NCI-H2196 treated with DMSO at 0.1 percent for 48 hours (cell line): Measurements from ENCODE around the gene TSTD2.

Experiments used
- DNase-seq: peaks from one replicate; lab custom pipeline; 2025; ENCODE audit not compliant: unreplicated experiment; lab: John Stamatoyannopoulos, UW

Gene TSTD2

DNA sequence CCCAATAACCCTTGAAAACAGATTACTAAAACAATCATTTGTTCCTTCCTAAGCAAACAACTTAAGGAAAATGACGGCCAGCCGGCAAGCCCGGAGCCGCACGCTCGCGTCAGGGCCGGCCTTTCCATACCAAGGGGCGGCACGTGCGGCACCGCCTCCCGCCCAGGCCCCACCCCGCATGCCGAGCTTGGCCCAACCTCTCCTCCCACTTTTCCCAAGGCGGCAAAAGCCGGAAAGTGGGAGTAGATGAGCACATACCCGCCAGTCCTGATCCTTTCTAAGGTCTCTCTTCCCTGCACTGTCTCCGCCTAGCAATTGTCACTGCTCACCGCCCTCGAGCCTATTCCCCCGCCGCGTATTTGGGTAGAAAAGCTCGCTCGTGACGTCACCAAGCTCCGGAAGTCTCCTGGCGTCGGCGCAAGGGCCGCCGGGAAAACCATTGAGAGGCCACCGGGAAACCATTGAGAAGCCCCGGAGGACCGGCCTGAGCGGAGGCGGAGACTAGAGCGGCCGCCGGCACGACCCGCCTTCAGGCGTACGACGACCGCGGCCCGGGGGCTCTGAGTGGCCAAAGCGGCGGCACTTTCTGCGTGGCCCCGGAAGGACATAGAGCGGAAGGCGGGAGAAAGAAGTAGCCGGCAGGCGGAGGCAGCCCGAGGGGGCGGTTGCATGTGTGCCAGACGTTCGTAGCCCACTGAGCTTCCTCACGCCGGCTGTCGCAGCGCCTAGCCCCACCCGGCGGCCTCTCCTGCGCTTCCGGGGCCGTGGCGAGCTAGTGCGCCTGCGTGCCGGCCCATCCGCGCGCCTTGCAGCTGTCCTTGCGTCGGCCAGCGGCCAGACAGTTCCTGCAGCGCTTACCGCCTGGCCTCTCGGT lies at the start of gene TSTD2, which contains the start of gene NCBP1:
TSS of gene TSTD2 (minus strand) at position 384 of the 874 bp plus-strand sequence. CDS start 5,806 bp downstream, outside the sequence.
TSS of gene NCBP1 (plus strand) at position 837 of the 874 bp plus-strand sequence. CDS start 61 bp downstream, outside the sequence.
- DNase-seq, result peak; percentile 97

GRCh38 chr9:97682242-97682641 lies 49.1 kb upstream of the TSTD2 start:
- DNase-seq, result no peak

DNA sequence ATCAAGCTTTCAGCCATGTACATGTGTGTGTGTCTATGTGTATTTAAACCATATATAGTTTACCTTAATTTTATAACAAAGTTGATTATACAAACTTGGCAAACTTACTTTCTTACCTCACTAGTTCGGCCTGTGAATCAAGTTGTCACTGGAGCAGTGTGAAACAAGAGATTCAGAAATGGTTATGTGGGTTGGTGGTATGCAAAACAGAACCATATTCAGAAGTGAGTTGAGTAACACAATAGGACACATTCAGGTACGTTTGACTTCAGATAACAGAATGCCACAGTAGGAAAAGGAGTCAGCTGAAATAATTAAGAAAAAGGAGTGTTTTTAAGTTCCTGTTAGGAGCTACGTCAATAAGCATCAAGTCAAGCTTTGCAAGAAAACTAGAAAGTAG lies 42.5 kb upstream of the TSTD2 start:
- DNase-seq, result no peak

DNA sequence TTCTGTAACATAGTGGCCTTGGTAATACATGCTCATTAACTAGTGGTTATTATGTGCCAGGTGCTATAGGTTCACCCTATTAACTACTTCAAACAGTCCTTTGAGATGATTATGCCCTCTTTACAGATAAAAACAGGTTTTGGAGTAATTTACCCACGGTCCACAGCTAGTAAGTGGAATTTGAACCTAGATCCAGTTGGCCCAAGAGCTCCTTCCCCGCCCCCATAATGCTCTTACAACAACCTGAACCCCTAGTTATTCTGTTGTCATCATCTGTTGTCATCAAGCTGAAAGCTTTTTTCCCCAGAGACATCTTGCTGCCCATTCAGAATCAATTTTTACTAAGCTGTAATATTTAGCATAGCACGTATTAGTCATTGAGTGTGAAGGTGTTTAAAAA lies 40.8 kb upstream of the TSTD2 start:
- DNase-seq, result no peak

DNA sequence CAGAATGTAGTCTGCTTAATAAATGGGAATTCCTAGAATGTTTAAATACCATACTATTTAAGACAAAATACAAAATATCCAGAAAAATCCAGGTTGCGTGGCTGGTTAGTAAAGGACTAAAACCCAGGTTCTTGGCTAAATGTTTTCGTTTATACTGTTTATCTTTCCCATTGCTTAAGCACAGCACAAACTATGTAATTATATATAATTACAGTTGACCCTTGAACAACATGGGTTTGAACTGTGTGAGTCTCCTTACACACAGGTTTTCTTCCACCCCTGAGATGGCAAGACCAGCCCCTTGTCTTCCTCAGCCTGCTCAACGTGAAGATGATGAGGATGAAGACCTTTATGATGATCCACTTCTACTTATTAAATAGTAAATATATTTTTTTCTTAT lies 39.2 kb upstream of the TSTD2 start:
- DNase-seq, result no peak

DNA sequence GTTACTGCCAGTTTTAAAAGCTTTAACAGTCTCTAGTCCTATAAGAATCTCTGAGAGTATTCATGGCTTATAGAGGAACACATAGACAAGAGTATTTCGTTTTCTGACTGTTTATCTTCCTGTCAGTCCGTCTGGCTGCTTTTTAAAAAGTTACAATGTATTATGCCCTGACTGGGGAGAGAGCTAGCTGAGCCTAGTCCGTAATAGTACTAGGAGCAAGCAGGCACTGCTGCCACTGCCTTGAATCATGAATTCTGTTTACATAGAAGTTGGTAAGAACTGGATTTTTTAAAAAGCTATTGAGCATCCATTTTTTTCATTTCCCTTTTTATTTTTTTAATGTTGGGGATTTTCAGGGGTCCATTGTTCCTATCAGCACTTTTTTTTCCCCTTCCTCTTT lies 37.4 kb upstream of the TSTD2 start:
- no peak for DNase-seq

GRCh38 chr9:97668485-97668884 lies 35.3 kb upstream of the TSTD2 start:
- no peak for DNase-seq

- no peak for DNase-seq
These were observed 33.9 kb upstream of the TSTD2 start for GRCh38 chr9:97666907-97667686.

- DNase-seq, result no peak
These were observed 32.6 kb upstream of the TSTD2 start for GRCh38 chr9:97665742-97666141.

GRCh38 chr9:97660847-97661246 lies 27.7 kb upstream of the TSTD2 start:
- DNase-seq, result no peak

- no peak for DNase-seq
These were observed 27.2 kb upstream of the TSTD2 start for GRCh38 chr9:97660340-97660739.

DNA sequence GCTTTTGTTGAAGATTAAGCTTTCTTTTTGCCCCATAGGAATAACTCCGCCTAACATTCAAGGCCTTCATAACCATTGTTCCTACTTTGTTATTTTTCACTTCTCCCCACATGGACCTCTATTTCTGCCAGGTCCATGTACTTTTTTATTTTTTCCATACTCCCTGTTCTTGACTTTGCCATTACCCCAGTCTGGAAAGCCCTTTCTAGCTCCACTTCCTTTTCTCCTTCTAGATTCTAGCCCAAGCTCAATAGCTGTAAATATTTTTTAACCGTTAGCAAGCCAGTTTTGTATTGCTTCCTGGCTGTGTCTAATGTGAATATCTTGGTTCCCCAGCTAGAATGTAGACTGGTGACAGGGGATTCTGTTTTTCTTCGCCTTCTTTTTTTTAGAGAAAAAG lies 26.6 kb upstream of the TSTD2 start:
- DNase-seq, result no peak

DNA sequence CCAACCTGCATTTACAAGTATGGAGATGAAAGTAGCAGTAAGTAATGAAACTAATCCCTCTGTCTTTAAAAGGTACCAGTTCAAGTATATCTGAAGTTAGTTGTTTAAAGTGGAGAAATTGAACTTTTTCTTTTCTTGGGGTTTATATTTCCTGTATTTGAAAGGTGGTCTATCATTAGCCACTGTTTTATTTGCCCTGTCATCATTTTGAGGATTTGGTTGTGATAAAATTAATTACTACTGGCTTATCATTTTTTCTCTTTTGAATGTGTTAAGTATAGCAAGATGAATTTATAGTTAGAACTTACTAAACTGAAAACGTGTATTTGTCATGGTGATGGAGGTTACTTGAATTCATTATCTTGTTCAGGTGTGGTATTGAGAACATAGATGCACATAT lies 25.5 kb upstream of the TSTD2 start:
- DNase-seq, result no peak

DNA sequence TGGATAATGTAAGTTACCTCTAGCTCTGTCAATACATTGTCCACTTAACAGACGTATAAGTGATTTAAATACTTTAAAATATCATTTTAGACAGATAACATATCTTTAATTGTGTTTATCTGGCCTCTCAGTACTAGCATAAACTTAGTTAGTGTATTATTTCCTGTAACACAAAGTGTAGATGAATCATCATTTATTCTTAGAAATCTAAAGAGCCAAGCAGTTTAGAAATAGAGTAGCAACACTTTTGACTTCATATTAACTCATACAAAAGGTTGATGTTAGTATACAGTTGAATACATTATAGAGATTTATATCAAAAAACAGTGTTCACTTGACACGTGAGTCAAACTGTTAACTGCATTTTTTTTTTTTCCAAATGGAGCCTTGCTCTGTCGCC lies 18.5 kb upstream of the TSTD2 start:
- no peak for DNase-seq

DNA sequence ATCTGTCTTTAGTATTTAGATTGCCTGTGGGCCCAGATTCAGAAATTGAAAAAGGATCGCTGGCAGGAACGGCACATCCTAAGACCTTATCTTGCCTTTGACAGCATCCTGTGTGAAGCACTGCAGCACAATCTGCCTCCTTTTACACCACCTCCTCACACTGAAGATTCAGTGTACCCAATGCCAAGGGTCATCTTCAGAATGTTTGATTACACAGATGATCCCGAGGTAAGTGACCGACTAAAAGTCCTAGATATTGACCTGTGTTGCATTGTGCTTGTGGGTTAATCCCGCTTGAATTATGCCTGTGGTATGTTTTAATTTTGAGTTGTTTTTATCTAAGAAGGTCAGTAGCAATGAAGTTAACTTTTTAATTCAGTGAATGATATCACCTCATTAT lies 14.8 kb upstream of the TSTD2 start:
- no peak for DNase-seq

DNA sequence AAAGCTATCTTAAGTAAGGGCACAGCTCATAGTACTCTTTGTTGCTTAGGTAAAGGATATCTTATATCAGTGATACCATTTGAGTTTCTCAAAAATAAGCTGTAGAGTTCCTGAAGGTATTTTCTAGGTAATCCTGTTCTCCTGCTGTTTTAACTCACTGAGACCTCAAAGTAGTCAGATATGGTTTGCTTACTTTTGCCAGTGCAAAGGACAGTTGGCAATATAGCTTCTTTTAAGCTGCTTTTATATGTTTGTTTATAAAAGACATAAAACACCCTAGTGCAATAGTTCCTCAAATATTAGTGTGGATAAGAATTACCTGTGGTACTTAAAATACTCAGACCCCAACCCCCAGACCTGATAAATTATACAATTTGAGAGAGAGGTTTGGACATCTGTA lies 12.6 kb upstream of the TSTD2 start:
- no peak for DNase-seq

DNA sequence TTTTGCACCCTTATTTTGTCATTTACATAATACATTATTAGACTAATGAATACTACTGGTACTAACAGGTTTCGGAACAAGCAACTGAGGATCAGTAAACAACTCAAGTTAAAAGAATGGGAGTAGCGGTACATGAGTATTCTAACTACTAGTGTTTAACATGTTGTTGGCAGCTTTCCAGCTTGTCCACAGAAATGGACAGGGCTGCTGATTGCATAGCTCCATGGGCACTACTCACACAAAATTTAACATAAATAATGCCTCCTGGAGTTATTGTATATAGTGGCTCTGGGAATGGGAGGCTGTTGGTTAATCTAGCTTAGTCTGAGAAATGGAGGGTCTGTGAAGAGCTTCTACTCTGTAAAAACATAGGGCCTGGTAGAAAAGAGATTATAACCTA lies 7.2 kb upstream of the TSTD2 start:
- no peak for DNase-seq

DNA sequence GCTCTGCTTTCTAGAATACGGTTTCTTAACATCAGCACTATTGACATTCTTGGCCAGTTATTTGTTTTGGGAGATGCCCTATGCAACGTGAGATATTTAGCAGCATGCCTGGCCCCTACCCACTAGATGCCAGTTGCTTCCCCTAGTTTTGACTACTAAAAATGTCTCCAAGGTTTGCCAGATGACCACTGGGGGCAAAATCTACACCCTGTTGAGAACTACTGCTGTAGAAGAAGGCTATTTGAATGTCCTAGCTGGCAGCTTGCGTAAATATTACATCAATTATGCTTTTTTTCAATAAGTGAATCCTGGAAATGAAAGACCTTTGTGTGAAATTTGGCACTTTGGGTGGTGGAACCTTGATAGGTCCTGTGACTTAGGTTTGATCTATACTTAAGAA lies 5.5 kb upstream of the TSTD2 start:
- no peak for DNase-seq

DNA sequence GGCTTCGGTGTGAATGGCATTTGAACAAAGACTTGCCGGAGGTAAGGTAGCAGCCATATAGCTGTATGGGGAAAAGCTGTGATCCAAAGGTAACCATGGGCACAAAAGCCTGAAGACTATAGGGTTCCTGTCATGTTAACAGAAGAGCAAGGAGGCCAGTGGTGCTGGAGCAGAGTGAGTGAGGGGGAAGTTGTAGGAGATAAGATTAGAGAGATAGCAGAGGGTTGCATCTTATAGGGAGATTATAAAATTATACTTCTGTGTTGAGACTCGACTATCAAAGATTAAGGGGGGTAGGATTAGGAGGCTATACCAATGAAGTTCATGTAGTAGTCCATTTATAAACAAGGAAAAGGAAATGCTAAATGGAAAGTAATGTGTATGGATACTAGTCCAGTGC lies 3.7 kb upstream of the TSTD2 start:
- no peak for DNase-seq

DNA sequence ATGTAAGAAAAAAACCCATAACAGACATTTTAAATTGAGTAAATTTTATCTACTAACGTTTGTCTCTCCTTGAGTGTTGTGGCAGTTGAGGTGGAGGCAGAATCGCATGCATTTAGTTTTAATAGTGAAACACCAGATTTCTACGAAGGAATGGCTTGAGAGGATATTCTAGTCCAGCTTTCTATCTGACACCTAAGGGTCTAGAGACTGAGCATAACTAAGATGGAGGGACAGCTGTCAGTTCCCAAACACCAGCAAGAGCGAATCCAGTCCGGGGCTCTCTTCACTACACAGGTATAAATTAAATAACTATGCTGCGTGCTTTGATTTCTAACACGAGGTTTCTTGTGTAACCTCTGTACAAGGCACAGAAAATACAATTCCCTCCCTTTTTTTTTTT lies 1.9 kb upstream of the TSTD2 start:
- DNase-seq, result no peak

GRCh38 chr9:97633859-97634490 lies 807 bp upstream of the TSTD2 start:
- DNase-seq, result no peak
